ENCODE measurements around the gene TNFSF13B. TPM values are rescaled to one million over a fixed set of nuclear protein-coding genes. Genes with fewer than 3 reads are reported as not detected.

The TNFSF13B gene
- total RNA-seq, 2 donors from 2014 or later, result 2.8 to 6.6 TPM

Other genes starting within 250 kb of the TNFSF13B start
- gene LIG4, start 54.2 kb upstream of the TNFSF13B start, total RNA-seq, result 1 to 10 TPM; 4.9 to 10.0 TPM
- 1 to 10 TPM; 3.4 to 4.1 TPM for gene ABHD13, start 51.3 kb upstream of the TNFSF13B start, total RNA-seq